Activated T-cell treated with anti-CD3 and anti-CD28 coated beads for 48 hours (primary cell): ENCODE results near the gene NDST1.

Source experiments
- DNase-seq: peaks from one replicate; pipeline ENCODE4 v3.0.0-alpha.2; 2020; ENCODE audit warnings: low read depth

NDST1 gene

GRCh38 chr5:150489360-150490295 lies 18.3 kb upstream of the NDST1 start:
- no peak for DNase-seq

DNA sequence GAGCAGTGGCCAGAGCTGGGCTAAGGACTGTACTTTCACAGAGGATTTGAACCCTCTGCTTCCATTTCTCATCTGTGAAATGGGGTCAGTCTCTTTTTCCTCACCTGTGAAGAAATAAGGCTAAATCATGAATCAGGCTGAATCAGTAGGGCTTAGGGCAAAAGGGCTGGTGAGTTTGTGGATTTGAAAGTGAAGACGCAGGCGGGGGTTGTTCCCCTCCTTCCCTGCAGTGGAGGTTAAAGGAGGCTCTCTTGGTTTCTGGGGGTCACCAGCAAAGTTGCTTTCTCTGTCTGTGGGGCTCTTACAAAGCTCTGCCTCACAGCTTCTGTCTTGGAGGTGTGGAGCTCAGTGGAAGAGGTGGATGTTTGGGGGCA lies 17.6 kb upstream of the NDST1 start:
- no peak for DNase-seq

DNA sequence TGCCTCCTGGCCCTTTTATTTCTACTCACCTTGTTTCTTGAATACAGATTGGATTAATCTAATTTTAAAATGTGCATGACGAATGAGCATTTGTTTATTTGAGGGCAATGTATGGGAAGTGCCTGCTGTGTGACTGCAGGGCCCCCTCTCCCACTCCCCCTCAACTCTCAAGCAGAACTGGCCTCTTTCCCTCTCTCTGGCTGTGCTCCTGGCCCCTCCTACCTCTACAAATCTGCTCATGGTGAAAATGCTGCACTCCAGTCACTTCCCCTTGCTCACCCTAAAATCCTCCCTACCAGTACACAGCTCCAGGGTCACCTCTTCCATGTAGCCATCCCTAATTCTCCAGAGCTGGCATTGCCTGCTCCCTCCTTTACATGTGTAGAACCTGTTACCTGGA lies 17.2 kb upstream of the NDST1 start:
- DNase-seq = no peak

DNA sequence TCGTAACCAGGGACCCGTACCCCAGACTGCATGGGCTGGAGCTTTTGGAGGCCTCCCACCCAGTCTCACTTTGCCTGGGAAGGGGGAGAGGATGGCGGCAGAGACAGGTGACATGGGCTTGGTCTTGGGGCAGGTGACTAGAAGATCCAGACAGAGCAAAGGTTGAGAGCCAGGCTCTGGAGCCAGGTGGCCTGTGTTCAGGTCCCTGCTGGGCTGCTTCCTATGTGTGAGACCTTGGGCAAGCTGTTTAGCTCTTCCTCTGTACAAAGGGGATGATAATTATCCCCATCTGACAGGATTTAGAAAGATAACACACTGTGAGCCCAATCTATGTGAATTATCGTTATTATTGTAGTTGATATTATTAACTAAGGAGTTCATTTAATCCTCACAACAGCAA lies 16.1 kb upstream of the NDST1 start:
- no peak for DNase-seq

GRCh38 chr5:150492621-150493020 lies 15.3 kb upstream of the NDST1 start:
- no peak for DNase-seq

DNA sequence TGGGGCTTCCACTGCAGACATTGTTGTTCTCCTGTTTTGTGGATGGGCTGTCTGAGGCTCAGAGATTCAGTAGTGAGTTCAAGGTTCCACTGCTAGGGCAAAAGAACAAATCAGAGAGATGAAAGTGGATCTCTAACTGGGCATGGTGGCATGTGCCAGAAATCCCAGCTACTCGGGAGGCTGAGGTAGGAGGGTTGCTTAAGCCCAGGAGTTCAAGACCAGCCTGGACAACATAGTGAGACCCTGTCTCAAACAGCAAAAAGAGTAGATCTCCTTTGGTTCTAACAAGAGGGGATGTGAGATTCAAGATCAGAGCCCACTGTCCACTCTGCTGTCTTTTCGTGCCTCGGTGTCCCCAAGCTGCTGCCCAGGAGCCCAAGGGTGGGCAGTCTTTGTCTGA lies 11.8 kb upstream of the NDST1 start:
- DNase-seq = no peak

DNA sequence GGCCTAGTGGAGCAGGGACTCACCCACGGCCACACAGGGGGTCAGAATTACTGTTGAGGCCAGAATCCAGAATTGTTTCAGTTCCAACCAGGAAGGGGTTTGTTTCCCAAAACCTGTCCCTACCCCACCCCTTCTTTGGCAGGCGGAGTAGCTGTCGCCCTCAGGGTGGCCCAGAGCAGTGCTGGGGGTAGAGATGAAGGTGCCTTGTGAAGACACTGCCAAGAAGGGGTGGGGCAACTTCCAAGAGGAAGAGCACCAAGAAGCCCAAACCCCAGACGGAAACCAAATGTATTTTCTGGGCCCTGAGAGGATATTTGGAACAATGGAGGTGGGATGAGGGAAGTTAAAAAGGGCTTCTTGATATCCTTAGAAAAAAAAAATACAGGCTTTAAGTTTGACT lies 11.4 kb upstream of the NDST1 start:
- no peak for DNase-seq

- no peak for DNase-seq
Measured at GRCh38 chr5:150497274-150497988, 10.5 kb upstream of the NDST1 start.

- no peak for DNase-seq
Measured at GRCh38 chr5:150497989-150498317, 10.0 kb upstream of the NDST1 start.

GRCh38 chr5:150498501-150498900 lies 9.4 kb upstream of the NDST1 start:
- DNase-seq = no peak

DNA sequence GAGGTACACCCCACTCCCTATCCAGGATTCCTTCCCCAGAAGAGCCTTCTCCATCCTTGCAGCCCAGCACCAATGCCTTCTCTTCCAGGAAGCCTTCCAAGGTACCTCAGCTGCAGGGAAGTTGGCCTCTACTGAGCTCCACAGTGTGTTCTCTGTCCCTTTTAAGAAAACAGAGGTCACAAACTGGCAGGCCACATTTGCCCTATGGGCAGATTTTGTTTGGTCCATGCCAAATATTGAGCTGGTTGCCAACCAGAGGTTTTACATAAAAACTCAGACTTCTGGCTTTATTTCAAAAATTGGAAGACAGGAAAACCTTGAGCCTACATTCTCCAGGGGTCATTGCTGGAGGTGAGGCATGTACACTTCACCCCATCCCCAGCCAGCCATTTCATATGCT lies 9.0 kb upstream of the NDST1 start:
- no peak for DNase-seq

GRCh38 chr5:150499437-150499956 lies 8.4 kb upstream of the NDST1 start:
- no peak for DNase-seq

DNA sequence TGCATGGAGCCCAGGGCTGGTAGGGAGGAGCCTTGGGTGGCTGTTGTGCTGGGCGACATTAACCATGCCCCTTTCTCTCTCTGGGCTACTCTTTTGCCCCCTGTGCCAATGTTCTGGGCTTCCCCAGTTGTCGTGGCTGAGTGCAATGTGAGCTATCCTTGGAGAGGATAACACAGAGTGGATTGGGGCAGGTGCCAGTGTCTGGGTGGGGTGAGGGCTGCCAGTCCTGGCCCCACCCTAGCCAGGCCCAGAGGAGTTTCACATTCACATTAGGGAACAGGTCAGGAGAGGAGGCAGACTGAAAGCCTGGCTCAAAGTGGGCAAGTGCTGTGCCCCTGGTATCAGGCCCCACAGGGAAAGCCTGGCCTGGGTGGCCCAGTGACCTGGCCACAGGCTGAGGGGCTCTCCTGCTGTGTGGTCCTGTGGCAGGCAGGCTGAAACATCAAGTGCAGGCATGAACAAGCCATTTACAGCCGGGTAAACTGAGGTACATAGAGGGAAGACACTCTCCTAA lies 7.5 kb upstream of the NDST1 start:
- no peak for DNase-seq

GRCh38 chr5:150500905-150501304 lies 7.0 kb upstream of the NDST1 start:
- DNase-seq = no peak

DNA sequence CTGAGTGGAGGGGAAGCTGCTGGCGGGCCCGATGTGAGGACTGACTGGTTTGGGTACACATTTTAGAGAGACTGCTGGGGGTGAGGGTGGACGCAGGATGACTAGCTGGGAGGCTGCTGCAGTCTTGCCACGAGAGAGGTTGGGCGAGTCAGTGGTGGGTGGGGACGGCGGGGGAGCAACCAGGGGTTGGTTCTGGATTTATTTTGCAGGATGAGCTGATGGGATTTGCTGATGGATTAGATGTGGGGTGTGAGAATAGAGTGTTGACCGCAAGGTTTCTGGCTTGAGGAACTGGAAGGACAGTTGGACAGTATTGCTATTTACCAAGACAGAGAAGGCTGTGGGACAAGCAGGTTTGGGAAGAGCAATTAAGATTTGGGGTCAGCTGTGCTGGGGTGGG lies 5.8 kb upstream of the NDST1 start:
- no peak for DNase-seq

DNA sequence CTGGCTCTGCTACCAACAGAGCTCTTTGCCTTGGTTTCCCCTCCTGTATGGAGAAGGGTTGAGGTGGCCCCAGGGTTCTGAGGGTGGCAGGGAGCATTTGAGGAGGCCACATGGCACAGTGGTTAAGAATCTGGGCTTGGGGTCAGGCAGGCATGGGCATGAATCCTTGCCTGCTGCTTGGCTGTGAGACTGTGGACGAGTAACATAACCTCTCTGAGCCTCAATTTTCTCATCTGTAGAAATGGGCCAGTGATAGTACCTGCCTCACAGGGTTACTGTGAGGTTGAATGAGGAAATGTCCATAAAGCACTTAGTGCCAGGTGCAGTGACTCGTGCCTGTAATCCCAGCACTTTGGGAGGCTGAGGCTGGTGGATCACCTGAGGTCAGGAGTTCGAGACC lies 5.1 kb upstream of the NDST1 start:
- no peak for DNase-seq

- DNase-seq = no peak
Measured at GRCh38 chr5:150503386-150503785, 4.5 kb upstream of the NDST1 start.

GRCh38 chr5:150503977-150504620 lies 3.8 kb upstream of the NDST1 start:
- no peak for DNase-seq

DNA sequence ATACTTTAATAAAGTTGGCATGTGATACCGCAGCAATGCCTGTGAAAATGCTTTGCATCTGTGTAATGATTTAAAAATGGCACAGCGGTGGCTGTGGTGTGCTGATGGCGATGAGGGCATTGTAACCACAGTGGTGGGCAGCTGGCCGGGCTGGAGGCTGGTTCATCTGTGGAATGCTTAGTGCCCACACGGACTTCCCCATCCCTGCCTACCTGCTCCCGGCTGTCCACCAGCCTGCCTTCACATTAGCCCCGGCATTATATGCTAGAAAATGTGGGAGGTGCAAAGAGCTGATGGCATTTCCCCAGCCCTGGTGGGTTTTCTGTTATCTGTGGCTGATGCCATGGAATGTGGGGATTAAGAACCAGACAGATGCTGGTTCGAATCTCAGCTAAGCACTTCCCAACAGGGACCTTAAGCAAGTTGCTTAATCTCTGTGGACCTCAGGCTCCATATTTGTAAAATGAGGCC lies 2.9 kb upstream of the NDST1 start:
- no peak for DNase-seq

DNA sequence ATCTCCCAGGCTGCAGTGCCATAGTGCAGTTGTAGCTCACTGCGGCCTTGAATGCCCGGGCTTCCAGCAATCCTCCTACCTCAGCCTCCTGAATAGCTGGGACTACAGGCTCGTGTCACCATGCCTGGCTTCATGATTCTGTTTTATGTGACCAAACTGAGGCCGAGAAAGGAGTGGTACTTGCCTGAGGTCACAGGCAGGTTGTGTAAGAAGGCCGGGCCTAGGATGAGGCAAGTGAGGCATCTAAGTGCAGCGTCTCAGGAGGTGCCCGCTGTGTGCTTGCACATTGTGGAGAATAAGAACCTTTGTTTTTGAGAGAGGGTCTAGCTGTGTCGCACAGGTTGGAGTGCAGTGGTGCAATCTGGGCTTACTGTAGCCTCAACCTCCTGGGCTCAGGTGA lies 2.1 kb upstream of the NDST1 start:
- no peak for DNase-seq

DNA sequence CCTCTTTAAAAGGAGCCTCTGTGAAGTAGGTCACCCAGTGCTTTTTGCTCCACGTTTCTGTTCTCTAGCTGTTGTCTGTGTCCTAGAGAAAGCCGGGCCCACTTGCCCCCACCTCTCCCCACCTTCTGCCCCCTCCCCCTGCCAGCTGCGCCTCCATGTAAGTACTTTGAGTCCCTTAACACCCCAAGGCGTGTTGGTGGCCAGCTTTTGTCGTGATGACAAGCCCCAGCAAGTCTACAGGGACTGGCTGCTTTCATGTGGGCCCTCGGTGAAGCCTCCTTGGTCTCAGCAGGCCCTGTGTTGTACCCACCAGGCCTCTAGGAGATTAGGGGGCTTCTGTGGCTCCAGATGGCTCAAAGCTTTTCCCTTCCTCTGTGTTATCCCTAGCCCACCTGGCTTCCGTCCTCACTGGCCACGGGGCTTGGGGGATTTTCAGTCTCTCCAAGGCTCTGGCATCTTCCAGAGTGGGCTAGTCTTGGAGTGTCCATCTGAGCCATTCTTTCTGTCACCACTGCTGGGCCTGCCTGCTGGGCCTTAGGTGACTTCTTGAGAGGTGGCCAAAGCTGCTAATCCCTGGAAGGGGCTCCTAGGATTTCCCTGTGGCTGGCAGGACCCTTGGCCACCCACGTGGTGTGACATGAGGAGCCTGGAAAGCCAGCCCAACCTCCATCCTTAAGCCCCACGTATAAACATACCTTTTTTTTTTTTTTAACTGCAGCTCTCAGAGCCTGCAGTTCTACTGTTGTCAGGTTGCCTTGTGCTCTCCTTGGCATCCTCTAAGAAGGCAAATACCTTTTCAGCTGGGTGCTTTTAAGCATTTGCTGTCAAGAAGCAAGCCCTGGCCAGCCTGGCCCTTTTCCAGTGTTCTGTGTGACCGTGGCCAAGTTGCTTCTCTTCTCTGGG lies 1.1 kb upstream of the NDST1 start:
- no peak for DNase-seq

DNA sequence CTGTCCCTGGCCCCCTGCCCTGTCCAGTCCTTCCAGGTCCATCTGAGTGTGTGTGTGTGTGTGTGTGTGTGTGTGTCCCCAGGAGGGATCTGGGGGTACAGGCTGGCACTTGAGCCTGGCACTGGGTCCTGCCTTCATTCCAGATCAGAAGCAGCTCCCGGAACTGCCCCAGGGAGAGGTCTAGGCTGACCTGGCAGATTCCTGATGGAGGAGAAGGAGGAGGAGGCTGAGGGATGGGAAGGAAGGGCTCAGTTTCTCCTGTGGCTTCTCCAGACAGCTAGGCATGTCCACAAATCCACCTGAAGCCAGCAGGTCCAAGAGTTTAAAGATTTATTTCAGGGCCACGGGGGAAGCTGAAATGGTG lies 328 bp downstream of the NDST1 start:
- DNase-seq = no peak
